HepG2 (cell line): ENCODE results near the gene NAE1. TPM values are rescaled to one million over a fixed set of nuclear protein-coding genes. Genes with fewer than 3 reads are reported as not detected.
A peak's percentile ranks its signal among the peaks of the same experiment; 100 is the strongest.

ENCODE experiments used
- FOXA3 ChIP-seq: IDR thresholded peaks from 2 replicates; pipeline ENCODE4 v1.6.1; 2016; ENCODE audit warnings: missing genetic modification reagents, missing compliant biosample characterization
- HDAC6 ChIP-seq: fragments of 200-600 bp; sonication (generic); IDR thresholded peaks from 2 replicates; pipeline ENCODE4 v1.7.0; 2017; ENCODE audit warnings: mild to moderate bottlenecking, antibody characterized with exemption, low read length, low read depth
- KAT7 ChIP-seq: IDR thresholded peaks from 2 replicates; pipeline ENCODE4 v1.6.1; 2018; ENCODE audit warnings: borderline replicate concordance, missing compliant biosample characterization
- MAF1 ChIP-seq: sonication (generic); formaldehyde crosslinking; IDR thresholded peaks from 2 replicates; pipeline ENCODE4 v1.5.0; 2020; ENCODE audit warnings: missing genetic modification reagents, borderline replicate concordance
- MEIS1 ChIP-seq: sonication (generic); formaldehyde crosslinking; IDR thresholded peaks from 2 replicates; pipeline ENCODE4 v1.9.0; 2021; ENCODE audit warnings: mild to moderate bottlenecking, missing genetic modification reagents, moderate library complexity, borderline replicate concordance
- NFE2 ChIP-seq: sonication (generic); formaldehyde crosslinking; IDR thresholded peaks from 2 replicates; pipeline ENCODE4 v1.4.0; 2020; ENCODE audit warnings: missing genetic modification reagents
- PHF8 ChIP-seq: sonication (generic); formaldehyde crosslinking; IDR thresholded peaks from 2 replicates; pipeline ENCODE4 v1.5.0; 2020; ENCODE audit warnings: missing genetic modification reagents
- PTBP1 ChIP-seq: fragments of 200-400 bp; formaldehyde crosslinking; IDR thresholded peaks from 2 replicates; pipeline ENCODE4 v1.6.1; 2018; ENCODE audit warnings: low read length, low read depth; ENCODE audit not compliant: poor library complexity, severe bottlenecking
- RBAK ChIP-seq: sonication (generic); formaldehyde crosslinking; IDR thresholded peaks from 2 replicates; pipeline ENCODE4 v1.5.1; 2020; ENCODE audit warnings: mild to moderate bottlenecking, missing genetic modification reagents
- SCMH1 ChIP-seq: sonication (generic); formaldehyde crosslinking; IDR thresholded peaks from 2 replicates; pipeline ENCODE4 v1.9.0; 2021; ENCODE audit warnings: missing genetic modification reagents, mild to moderate bottlenecking, borderline replicate concordance
- TARDBP ChIP-seq: sonication (generic); formaldehyde crosslinking; IDR thresholded peaks from 2 replicates; pipeline ENCODE4 v1.8.0; 2022; ENCODE audit warnings: mild to moderate bottlenecking, missing genetic modification reagents
- WIZ ChIP-seq: sonication (generic); formaldehyde crosslinking; IDR thresholded peaks from 2 replicates; pipeline ENCODE4 v1.5.1; 2020; ENCODE audit warnings: mild to moderate bottlenecking, missing genetic modification reagents
- ZBTB42 ChIP-seq: sonication (generic); formaldehyde crosslinking; IDR thresholded peaks from 2 replicates; pipeline ENCODE4 v1.5.0; 2020; ENCODE audit warnings: mild to moderate bottlenecking, missing genetic modification reagents
- ZNF326 ChIP-seq: sonication (generic); formaldehyde crosslinking; IDR thresholded peaks from 2 replicates; pipeline ENCODE4 v1.4.0; 2020; ENCODE audit warnings: missing genetic modification reagents, borderline replicate concordance
- ZNF333 ChIP-seq: sonication (generic); formaldehyde crosslinking; IDR thresholded peaks from 2 replicates; pipeline ENCODE4 v1.4.0; 2020; ENCODE audit warnings: mild to moderate bottlenecking, missing genetic modification reagents, borderline replicate concordance
- ZNF34 ChIP-seq: sonication (generic); formaldehyde crosslinking; IDR thresholded peaks from 2 replicates; pipeline ENCODE4 v1.4.0; 2020; ENCODE audit warnings: mild to moderate bottlenecking, missing genetic modification reagents, borderline replicate concordance
- ZNF484 ChIP-seq: sonication (generic); formaldehyde crosslinking; IDR thresholded peaks from 2 replicates; pipeline ENCODE4 v1.5.1; 2020; ENCODE audit warnings: mild to moderate bottlenecking, low read depth, missing genetic modification reagents, borderline replicate concordance
- ZNF496 ChIP-seq: sonication (generic); formaldehyde crosslinking; IDR thresholded peaks from 2 replicates; pipeline ENCODE4 v1.8.1; 2023; ENCODE audit warnings: mild to moderate bottlenecking, moderate library complexity, missing genetic modification reagents; ENCODE audit not compliant: insufficient replicate concordance
- ZNF569 ChIP-seq: sonication (generic); formaldehyde crosslinking; IDR thresholded peaks from 2 replicates; pipeline ENCODE4 v1.5.0; 2020; ENCODE audit warnings: mild to moderate bottlenecking, missing genetic modification reagents, moderate library complexity, borderline replicate concordance
- ZNF570 ChIP-seq: sonication (generic); formaldehyde crosslinking; IDR thresholded peaks from 2 replicates; pipeline ENCODE4 v1.4.0; 2020; ENCODE audit warnings: mild to moderate bottlenecking, missing genetic modification reagents, borderline replicate concordance
- ZNF670 ChIP-seq: sonication (generic); formaldehyde crosslinking; IDR thresholded peaks from 2 replicates; pipeline ENCODE4 v1.8.0; 2022; ENCODE audit warnings: mild to moderate bottlenecking, missing genetic modification reagents, borderline replicate concordance
- ZNF83 ChIP-seq: sonication (generic); formaldehyde crosslinking; IDR thresholded peaks from 2 replicates; pipeline ENCODE4 v1.4.0; 2020; ENCODE audit warnings: missing genetic modification reagents, mild to moderate bottlenecking, borderline replicate concordance
- polyA plus RNA-seq, 8 experiments: library from polyadenylated mRNA; depleted of rRNA in 3 of 8; stranded (reverse) in 7 of 8; unstranded in 1 of 8; fragments of >200 nt; fragmentation: Illumina TruSeq in 4 of 8; extraction: Trizol in 4 of 8; gene quantifications; 2 replicates each; pipeline versions ENCODE4 v1.2.1 to v1.2.3, GENCODE V29; 2011 to 2016; ENCODE audit warnings: low read depth in 4 of 8, missing spikeins in 1 of 8, mixed read lengths in 1 of 8; ENCODE audit not compliant: insufficient read depth in 1 of 8
- total RNA-seq, 5 experiments: library from RNA; depleted of rRNA; stranded (reverse); fragments of >200 nt; fragmentation: Illumina TruSeq; extraction: Trizol; gene quantifications; 2 replicates each; pipeline ENCODE4 v1.2.3, GENCODE V29; 2016; ENCODE audit warnings: low read depth in 1 of 5
- TF ChIP-seq, protein P1 (sequence below): sonication (generic); formaldehyde crosslinking; IDR thresholded peaks from 2 replicates; pipeline ENCODE4 v1.5.0; 2020; ENCODE audit warnings: missing genetic modification reagents
- TF ChIP-seq, protein P2 (sequence below): sonication (generic); formaldehyde crosslinking; IDR thresholded peaks from 2 replicates; pipeline ENCODE4 v1.5.1; 2020; ENCODE audit warnings: missing genetic modification reagents, mild to moderate bottlenecking, borderline replicate concordance
- TF ChIP-seq, protein P3 (sequence below): sonication (generic); formaldehyde crosslinking; conservative IDR thresholded peaks from 2 replicates; pipeline ENCODE4 v1.4.0; 2020; ENCODE audit warnings: missing genetic modification reagents

NAE1 gene
- total and polyA plus RNA-seq, 2 of the 13 experiments (the other 11 are each of a cell fraction or from before 2014, with no cell fraction given), result 95.7 to 206 TPM

DNA sequence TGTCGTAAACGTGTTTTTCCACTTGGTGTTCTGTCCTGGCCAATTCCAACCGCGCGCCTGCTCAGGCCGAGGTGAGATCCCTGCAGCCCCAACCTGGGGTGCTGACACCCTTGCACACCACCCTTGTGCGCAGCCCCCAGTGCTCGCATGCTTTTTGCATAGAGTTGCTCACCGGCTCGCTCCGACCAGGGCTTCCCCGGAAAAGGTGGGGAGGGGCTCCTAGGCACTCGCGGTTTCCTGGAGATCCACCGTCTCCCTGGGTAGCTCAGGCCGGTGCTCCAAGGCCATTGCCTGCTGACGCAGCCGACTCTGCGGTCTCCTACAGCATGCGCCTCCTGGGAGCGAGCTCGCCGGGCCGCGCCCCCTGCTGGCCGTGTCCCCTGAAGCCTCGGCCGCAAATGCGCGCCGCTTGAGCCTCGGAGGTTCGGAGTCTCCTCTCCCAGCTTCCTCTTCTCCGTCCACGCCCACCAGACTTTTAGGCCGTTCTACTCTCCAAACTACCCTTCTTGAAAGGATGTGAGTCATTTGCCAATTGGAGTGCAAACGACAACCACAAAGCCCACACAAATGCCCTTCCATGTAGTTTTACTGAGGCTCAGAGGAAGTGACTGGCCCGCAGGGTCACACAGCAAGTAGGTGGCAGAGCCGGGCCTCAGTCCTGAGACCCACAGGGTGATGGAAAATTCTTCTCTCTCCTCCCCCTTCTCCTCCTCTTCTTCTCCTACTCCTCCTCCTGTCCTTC is 42.3 kb upstream of the NAE1 start (continued):
- TF ChIP-seq RBAK (CRISPR knock-in tag), result no peak
- no peak for TF ChIP-seq ZBTB42 (CRISPR knock-in tag)
- TF ChIP-seq ZNF570 (CRISPR knock-in tag), result no peak
- peak; percentile 52; the same call in 1 of the 2 replicates for TF ChIP-seq PHF8 (CRISPR knock-in tag)
- TF ChIP-seq HDAC6, result no peak
- TF ChIP-seq NFE2 (CRISPR knock-in tag), result no peak
- no peak for TF ChIP-seq ZNF569 (CRISPR knock-in tag)
- TF ChIP-seq, protein P1, sequence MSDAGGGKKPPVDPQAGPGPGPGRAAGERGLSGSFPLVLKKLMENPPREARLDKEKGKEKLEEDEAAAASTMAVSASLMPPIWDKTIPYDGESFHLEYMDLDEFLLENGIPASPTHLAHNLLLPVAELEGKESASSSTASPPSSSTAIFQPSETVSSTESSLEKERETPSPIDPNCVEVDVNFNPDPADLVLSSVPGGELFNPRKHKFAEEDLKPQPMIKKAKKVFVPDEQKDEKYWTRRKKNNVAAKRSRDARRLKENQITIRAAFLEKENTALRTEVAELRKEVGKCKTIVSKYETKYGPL (CRISPR knock-in tag), result no peak
- TF ChIP-seq, protein P2, sequence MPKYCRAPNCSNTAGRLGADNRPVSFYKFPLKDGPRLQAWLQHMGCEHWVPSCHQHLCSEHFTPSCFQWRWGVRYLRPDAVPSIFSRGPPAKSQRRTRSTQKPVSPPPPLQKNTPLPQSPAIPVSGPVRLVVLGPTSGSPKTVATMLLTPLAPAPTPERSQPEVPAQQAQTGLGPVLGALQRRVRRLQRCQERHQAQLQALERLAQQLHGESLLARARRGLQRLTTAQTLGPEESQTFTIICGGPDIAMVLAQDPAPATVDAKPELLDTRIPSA (CRISPR knock-in tag), result no peak
- no peak for TF ChIP-seq FOXA3 (CRISPR knock-in tag)
- TF ChIP-seq ZNF326 (CRISPR knock-in tag), result no peak
- no peak for TF ChIP-seq ZNF496 (CRISPR knock-in tag)
- 0 out of 2 replicates have a peak, but pooled peaks have one; percentile 50 for TF ChIP-seq WIZ (CRISPR knock-in tag)
- no peak for TF ChIP-seq ZNF333
- no peak for TF ChIP-seq PTBP1
- peak; percentile 93 for TF ChIP-seq TARDBP
- TF ChIP-seq ZNF34 (CRISPR knock-in tag), result no peak
- TF ChIP-seq, protein P3, sequence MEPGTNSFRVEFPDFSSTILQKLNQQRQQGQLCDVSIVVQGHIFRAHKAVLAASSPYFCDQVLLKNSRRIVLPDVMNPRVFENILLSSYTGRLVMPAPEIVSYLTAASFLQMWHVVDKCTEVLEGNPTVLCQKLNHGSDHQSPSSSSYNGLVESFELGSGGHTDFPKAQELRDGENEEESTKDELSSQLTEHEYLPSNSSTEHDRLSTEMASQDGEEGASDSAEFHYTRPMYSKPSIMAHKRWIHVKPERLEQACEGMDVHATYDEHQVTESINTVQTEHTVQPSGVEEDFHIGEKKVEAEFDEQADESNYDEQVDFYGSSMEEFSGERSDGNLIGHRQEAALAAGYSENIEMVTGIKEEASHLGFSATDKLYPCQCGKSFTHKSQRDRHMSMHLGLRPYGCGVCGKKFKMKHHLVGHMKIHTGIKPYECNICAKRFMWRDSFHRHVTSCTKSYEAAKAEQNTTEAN (CRISPR knock-in tag), result no peak; the same call in 1 of the 2 replicates
- TF ChIP-seq ZNF484 (CRISPR knock-in tag), result no peak
- TF ChIP-seq MEIS1 (CRISPR knock-in tag), result no peak
- TF ChIP-seq ZNF670 (CRISPR knock-in tag), result no peak
- TF ChIP-seq MAF1, result no peak
- no peak for TF ChIP-seq SCMH1 (CRISPR knock-in tag)
- peak; percentile 62; the same call in 1 of the 2 replicates for TF ChIP-seq ZNF83 (CRISPR knock-in tag)
- TF ChIP-seq KAT7 (CRISPR knock-in tag), result 0 out of 2 replicates have a peak, but pooled peaks have one; percentile 69
